Measurements from ENCODE around the gene COX18. TPM values are rescaled to one million over a fixed set of nuclear protein-coding genes. Genes with fewer than 3 reads are reported as not detected.

Gene COX18
- total RNA-seq, 1 experiment from 2014 or later, result 20.5 TPM

DNA sequence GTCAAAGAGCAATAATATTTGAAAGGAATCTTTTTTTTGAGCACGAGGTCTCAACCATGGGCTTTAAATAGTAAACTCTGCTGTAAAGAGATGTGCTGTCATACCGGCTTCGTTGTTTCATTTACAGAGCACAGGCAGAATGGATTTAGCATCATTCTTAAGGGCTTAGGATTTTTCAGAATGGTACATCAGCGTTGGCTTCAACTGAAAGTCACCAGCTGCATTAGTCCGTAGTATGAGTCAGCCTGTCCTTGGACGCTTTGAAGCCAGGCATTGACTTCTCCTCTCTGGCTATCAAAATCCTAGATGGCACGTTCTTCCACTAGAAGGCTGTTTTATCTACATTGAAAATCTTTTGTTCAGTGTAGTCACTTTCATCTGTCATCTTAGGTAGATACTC lies 23.6 kb downstream of the COX18 start:
- no peaks in the 10 kb centered on the region for H3K23me2 ChIP-seq (ENCODE audit: insufficient read length, low read depth, low read length, poor library complexity, severe bottlenecking)
- no peak overlapping the region for H3K9ac ChIP-seq (ENCODE audit: extremely low read depth, insufficient read length, low read length)
- H3K27ac ChIP-seq (ENCODE audit: insufficient read length, low read depth, low read length), result no peak overlapping the region
- H2BK20ac ChIP-seq (ENCODE audit: low read depth, low read length, poor library complexity, severe bottlenecking), result no peak overlapping the region
- H2AK5ac ChIP-seq (ENCODE audit: insufficient read length, low read length), result no peak overlapping the region
- H2BK120ac ChIP-seq (ENCODE audit: low read depth, low read length, poor library complexity, severe bottlenecking), result no peak overlapping the region
- Mint-ChIP-seq H3K27me3 (ENCODE audit: low read depth) (no peaks in the 10 kb centered on the region), H3K4me3 (no peak overlapping the region), H3K4me1 (no peaks in the 10 kb centered on the region), H3K36me3 (ENCODE audit: insufficient read depth in 1 of 3, low read depth in 3 of 3) (no peaks in the 10 kb centered on the region; a peak in 1 of 7 replicates), H3K27ac (no peak overlapping the region), H3K9me3 (no peaks in the 10 kb centered on the region; a peak in 2 of 5 replicates)
- no peak overlapping the region for H2AFZ ChIP-seq (ENCODE audit: low read length)
- H3K18ac ChIP-seq (ENCODE audit: insufficient read length, low read depth, low read length), result no peak overlapping the region
- no peak overlapping the region for H2BK15ac ChIP-seq (ENCODE audit: low read depth, low read length)
- no peak for DNase-seq
- no peak overlapping the region for H3K14ac ChIP-seq (ENCODE audit: insufficient read depth, low read length)
- no peak overlapping the region for H3K4ac ChIP-seq (ENCODE audit: low read depth, low read length)
- no peak overlapping the region for H2BK12ac ChIP-seq (ENCODE audit: insufficient read length, low read depth, low read length)
- H4K91ac ChIP-seq (ENCODE audit: insufficient read length, low read depth, low read length), result no peak overlapping the region
- H3K9me3 ChIP-seq (ENCODE audit: control insufficient read depth, low read depth, low read length), result no peaks in the 10 kb centered on the region
- no peaks in the 10 kb centered on the region for H3K79me1 ChIP-seq (ENCODE audit: insufficient read depth, low read depth, low read length, poor library complexity, severe bottlenecking)
- no peak overlapping the region for H3K56ac ChIP-seq (ENCODE audit: insufficient read length, low read depth, low read length)
- no CpG with 5 or more reads among the region's 7 CpGs for WGBS (ENCODE audit: extremely low coverage, insufficient read length, low lambda C conversion rate)
- H3K27me3 ChIP-seq (ENCODE audit: insufficient read depth, low read length), result no peaks in the 10 kb centered on the region
- TF ChIP-seq, protein P1, sequence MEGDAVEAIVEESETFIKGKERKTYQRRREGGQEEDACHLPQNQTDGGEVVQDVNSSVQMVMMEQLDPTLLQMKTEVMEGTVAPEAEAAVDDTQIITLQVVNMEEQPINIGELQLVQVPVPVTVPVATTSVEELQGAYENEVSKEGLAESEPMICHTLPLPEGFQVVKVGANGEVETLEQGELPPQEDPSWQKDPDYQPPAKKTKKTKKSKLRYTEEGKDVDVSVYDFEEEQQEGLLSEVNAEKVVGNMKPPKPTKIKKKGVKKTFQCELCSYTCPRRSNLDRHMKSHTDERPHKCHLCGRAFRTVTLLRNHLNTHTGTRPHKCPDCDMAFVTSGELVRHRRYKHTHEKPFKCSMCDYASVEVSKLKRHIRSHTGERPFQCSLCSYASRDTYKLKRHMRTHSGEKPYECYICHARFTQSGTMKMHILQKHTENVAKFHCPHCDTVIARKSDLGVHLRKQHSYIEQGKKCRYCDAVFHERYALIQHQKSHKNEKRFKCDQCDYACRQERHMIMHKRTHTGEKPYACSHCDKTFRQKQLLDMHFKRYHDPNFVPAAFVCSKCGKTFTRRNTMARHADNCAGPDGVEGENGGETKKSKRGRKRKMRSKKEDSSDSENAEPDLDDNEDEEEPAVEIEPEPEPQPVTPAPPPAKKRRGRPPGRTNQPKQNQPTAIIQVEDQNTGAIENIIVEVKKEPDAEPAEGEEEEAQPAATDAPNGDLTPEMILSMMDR (conservative IDR thresholded peaks at IDR 0.05), result no peak
- H4K20me1 ChIP-seq (ENCODE audit: control insufficient read depth, insufficient read depth, insufficient read length), result no peaks in the 10 kb centered on the region
- H3K4me2 ChIP-seq (ENCODE audit: insufficient read depth, insufficient read length, low read length), result no peak overlapping the region
- no peaks in the 10 kb centered on the region for H3K79me2 ChIP-seq (ENCODE audit: insufficient read depth, low read length)
- H4K8ac ChIP-seq (replicated peaks; ENCODE audit: insufficient read length, low read depth, low read length), result no peak overlapping the region
- no peak overlapping the region for H4K5ac ChIP-seq (ENCODE audit: insufficient read length, low read depth, low read length)
- no peak overlapping the region for H3K23ac ChIP-seq (ENCODE audit: insufficient read length, low read depth, low read length)
- H3K4me1 ChIP-seq (ENCODE audit: insufficient read depth, low read length), result no peaks in the 10 kb centered on the region
- no peak overlapping the region for H2BK5ac ChIP-seq (ENCODE audit: insufficient read length, low read length)
- no peak overlapping the region for H3T11ph ChIP-seq (ENCODE audit: low read length)
